IMR-90 (cell line): ENCODE results near the gene TEX44.

ENCODE experiments used
- BHLHE40 ChIP-seq: fragments of 150-350 bp; IDR thresholded peaks from 2 replicates; pipeline ENCODE4 v1.6.1; 2016; ENCODE audit warnings: mild to moderate bottlenecking, low read depth, low read length
- CEBPB ChIP-seq: IDR thresholded peaks from 2 replicates; pipeline ENCODE4 v1.6.1; 2012; ENCODE audit warnings: low read depth, low read length, improper control_type of control experiment
- CHD1 ChIP-seq: IDR thresholded peaks from 2 replicates; pipeline ENCODE4 v1.6.1; 2012; ENCODE audit warnings: low read depth, low read length, improper control_type of control experiment
- CTCF ChIP-seq: conservative IDR thresholded peaks from 2 replicates; pipeline ENCODE4 v1.5.1; 2012; ENCODE audit warnings: mild to moderate bottlenecking, low read depth, low read length, improper control_type of control experiment
- ELK1 ChIP-seq: fragments of 150-350 bp; IDR thresholded peaks from 2 replicates; pipeline ENCODE4 v1.6.1; 2016; ENCODE audit warnings: low read depth, mild to moderate bottlenecking, low read length, moderate library complexity, borderline replicate concordance
- MAFK ChIP-seq: IDR thresholded peaks from 2 replicates; pipeline ENCODE4 v1.6.1; 2012; ENCODE audit warnings: low read depth, low read length, improper control_type of control experiment
- MAZ ChIP-seq: IDR thresholded peaks from 2 replicates; pipeline ENCODE4 v1.6.1; 2012; ENCODE audit warnings: low read depth, mild to moderate bottlenecking, low read length, improper control_type of control experiment, moderate library complexity, borderline replicate concordance
- MXI1 ChIP-seq: IDR thresholded peaks from 2 replicates; pipeline ENCODE4 v1.6.1; 2012; ENCODE audit warnings: low read depth, mild to moderate bottlenecking, low read length, moderate library complexity, borderline replicate concordance
- POLR2A ChIP-seq: IDR thresholded peaks from 2 replicates; pipeline ENCODE4 v1.6.1; 2012; ENCODE audit warnings: mild to moderate bottlenecking, low read depth, low read length
- RAD21 ChIP-seq: IDR thresholded peaks from 2 replicates; pipeline ENCODE4 v1.6.1; 2012; ENCODE audit warnings: low read length, improper control_type of control experiment
- RCOR1 ChIP-seq: IDR thresholded peaks from 2 replicates; pipeline ENCODE4 v1.6.1; 2012; ENCODE audit warnings: mild to moderate bottlenecking, low read length, improper control_type of control experiment; ENCODE audit not compliant: insufficient replicate concordance
- RFX5 ChIP-seq: IDR thresholded peaks from 2 replicates; pipeline ENCODE4 v1.8.0; 2012; ENCODE audit warnings: low read depth, mild to moderate bottlenecking, low read length, moderate library complexity
- SMC3 ChIP-seq: fragments of 150-350 bp; IDR thresholded peaks from 2 replicates; pipeline ENCODE4 v1.6.1; 2016; ENCODE audit warnings: low read depth, mild to moderate bottlenecking, antibody characterized with exemption, low read length, moderate library complexity

GRCh38 chr2:231549446-231550239, 43.0 kb upstream of the TEX44 start:
- TF ChIP-seq POLR2A (no peak), ELK1 (no peak), CTCF (no peak), MAFK (no peak), CEBPB (no peak), SMC3 (no peak), RCOR1 (no peak), RAD21 (no peak), RFX5 (no peak), MXI1 (no peak), CHD1 (no peak), MAZ (no peak), BHLHE40 (no peak)
